Measurements from ENCODE around the gene MYT1. TPM values are rescaled to one million over a fixed set of nuclear protein-coding genes. Genes with fewer than 3 reads are reported as not detected.

MYT1 gene
- total RNA-seq, 3 donors from 2014 or later (not counting 1 experiment from before 2014, with no cell fraction given): not detected

DNA sequence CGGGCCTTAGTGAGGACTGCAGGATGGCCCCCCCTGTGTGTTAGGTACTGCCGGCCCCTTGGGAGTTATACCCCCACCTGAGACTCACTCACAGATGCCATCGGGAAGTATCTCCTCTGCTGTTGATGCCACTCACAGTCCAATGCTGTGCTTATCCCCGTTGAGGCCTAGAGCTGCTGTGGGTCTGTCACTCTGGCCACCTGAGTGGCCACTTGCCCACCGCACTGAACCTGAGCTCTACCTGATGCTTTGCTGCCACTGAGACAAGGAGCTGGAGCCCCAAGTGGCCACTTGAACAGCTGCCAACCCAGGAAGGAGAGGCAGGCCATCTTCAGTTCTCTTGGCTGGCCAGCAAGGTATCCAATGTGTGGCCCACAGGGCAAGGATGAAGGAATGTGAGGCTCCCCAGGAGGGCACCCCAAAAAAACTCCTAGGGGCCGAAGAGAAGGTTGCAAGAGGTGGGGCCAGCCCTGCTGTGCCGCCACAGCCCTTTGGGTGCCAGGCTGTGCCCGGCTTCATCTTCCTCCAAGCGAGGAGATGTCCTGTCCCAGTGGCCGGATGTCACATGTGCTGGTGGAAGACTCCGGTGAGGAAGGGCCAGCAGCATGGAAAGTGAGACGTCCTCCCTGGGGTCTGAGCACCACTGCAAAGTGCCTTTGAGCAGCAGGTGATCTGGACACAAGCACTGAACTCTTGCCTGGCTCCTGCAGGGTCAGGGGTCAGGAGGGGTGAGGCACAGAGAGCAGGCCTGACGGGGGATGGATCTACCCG is 61.8 kb downstream of the MYT1 start:
- DNase-seq (no peak), ATAC-seq (no peak)
- Mint-ChIP-seq H3K9me3 (no peaks in the 10 kb centered on the region), H3K4me1 (no peaks in the 10 kb centered on the region), H3K27ac (no peak overlapping the region), H3K4me3 (no peak overlapping the region), H3K27me3 (ENCODE audit: low read depth in 2 of 2) (no peaks in the 10 kb centered on the region), H3K36me3 (no peaks in the 10 kb centered on the region)
- H3K4me1 ChIP-seq (ENCODE audit: control insufficient read depth, insufficient read depth, low read length): peaks cover 18% of the 10 kb centered on the region
- H3K4me3 ChIP-seq (ENCODE audit: low read length): no peak overlapping the region
- 88% methylated on average over 14 of the region's 14 CpGs for WGBS (ENCODE audit: insufficient coverage)
- H3K27me3 ChIP-seq (ENCODE audit: control insufficient read depth, insufficient read depth, low read length): no peaks in the 10 kb centered on the region
- no peaks in the 10 kb centered on the region for H3K36me3 ChIP-seq (ENCODE audit: control insufficient read depth, insufficient read depth, low read length)
- H3K27ac ChIP-seq (ENCODE audit: low read length): no peak overlapping the region
- intact Hi-C loops (cut with micrococcal nuclease): no loop called here
- H3K9me3 ChIP-seq (ENCODE audit: control insufficient read depth, insufficient read depth, low read length): no peaks in the 10 kb centered on the region
- TF ChIP-seq, protein P1, sequence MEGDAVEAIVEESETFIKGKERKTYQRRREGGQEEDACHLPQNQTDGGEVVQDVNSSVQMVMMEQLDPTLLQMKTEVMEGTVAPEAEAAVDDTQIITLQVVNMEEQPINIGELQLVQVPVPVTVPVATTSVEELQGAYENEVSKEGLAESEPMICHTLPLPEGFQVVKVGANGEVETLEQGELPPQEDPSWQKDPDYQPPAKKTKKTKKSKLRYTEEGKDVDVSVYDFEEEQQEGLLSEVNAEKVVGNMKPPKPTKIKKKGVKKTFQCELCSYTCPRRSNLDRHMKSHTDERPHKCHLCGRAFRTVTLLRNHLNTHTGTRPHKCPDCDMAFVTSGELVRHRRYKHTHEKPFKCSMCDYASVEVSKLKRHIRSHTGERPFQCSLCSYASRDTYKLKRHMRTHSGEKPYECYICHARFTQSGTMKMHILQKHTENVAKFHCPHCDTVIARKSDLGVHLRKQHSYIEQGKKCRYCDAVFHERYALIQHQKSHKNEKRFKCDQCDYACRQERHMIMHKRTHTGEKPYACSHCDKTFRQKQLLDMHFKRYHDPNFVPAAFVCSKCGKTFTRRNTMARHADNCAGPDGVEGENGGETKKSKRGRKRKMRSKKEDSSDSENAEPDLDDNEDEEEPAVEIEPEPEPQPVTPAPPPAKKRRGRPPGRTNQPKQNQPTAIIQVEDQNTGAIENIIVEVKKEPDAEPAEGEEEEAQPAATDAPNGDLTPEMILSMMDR (IDR thresholded peaks at IDR 0.05): no peak

DNA sequence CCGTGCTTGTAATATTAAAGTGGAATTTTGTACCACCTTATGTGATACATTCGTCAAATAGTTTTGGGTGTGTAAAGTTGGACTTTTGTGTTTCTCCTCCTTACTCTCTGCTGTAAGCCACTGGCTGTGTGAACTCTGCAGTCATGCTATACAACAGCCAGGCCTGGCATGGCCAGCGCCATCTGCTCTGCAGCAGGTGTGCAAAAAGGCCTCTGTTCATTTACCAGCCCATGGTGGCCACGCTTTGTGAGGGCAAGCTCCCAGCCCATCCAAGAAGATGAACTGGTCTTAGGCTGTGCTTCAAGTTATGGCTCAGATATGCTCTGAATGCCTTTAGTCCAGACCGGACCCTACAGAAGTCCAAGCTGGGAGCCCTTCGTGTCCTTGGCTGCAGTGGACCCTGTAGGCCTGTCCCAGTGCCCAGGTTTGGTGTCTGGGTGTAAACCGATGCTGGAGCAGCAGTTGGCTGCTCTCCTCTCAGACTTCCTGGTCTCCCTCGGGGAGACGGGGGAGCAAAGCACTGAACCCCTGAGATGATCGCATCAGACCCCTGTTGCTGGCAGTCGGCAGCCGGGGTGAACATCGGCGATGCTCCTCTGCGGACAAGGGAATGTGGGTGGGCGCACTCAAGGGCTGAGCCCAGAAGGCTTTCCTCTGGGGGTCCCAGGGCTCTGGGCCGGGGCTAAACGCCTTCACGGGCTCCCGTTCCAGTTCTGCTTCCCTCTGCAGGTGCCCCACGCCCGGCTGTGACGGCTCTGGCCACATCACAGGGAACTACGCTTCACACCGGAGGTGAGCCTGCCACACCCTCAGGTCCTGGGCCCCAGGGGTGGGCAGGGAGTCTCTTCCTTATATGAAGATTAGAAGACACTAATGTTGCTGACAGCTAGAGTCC is 62.7 kb downstream of the MYT1 start:
- no peaks in the 10 kb centered on the region for H3K4me1 Mint-ChIP-seq
- no peak for ATAC-seq

DNA sequence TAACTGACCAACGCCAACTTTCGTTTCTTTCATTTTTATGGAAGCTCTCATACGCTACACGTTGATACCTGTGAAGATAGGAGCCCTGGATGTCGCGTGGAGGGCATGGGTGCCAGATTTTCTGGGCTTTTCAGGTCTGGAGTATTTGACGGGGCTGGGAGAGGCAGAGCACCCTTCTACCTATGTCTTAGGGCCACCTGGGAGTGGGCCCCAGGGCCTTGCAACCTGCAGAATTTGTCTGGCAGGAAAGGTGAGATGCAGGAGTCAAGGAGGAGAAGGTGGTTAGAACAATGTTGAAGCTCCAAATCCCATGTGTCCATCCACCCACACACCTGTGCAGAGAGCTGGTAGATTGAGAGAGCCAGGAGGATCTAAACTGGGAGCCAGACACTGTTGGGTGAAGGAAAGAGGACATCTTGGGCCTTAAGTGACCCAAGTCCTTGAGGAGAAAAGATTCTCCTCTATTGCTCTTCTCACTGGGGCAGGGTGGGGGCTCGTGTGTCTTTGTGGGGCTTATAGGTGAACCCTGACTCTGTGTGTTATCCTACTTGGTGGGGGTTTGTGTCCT is 63.9 kb downstream of the MYT1 start:
- no peak overlapping the region for H3K4me3 ChIP-seq (ENCODE audit: low read length)
- no peaks in the 10 kb centered on the region for H3K9me3 Mint-ChIP-seq
- no peaks in the 10 kb centered on the region for H3K36me3 Mint-ChIP-seq
- no peak overlapping the region for H3K27ac Mint-ChIP-seq
- no peaks in the 10 kb centered on the region for H3K9me3 ChIP-seq (ENCODE audit: control insufficient read depth, insufficient read depth, low read length)
- H3K4me1 Mint-ChIP-seq: no peaks in the 10 kb centered on the region
- TF ChIP-seq, protein P1 (IDR thresholded peaks at IDR 0.05): no peak
- H3K27me3 ChIP-seq (ENCODE audit: control insufficient read depth, insufficient read depth, low read length): no peaks in the 10 kb centered on the region
- no peak overlapping the region for H3K27ac ChIP-seq (ENCODE audit: low read length)
- 89% methylated on average over 8 of the region's 8 CpGs for WGBS (ENCODE audit: insufficient coverage)
- DNase-seq: no peak
- ATAC-seq: no peak
- peaks cover 21% of the 10 kb centered on the region for H3K4me1 ChIP-seq (ENCODE audit: control insufficient read depth, insufficient read depth, low read length)
- no peaks in the 10 kb centered on the region for H3K36me3 ChIP-seq (ENCODE audit: control insufficient read depth, insufficient read depth, low read length)
- intact Hi-C loops (cut with micrococcal nuclease): no loop called here
- H3K27me3 Mint-ChIP-seq (ENCODE audit: low read depth in 2 of 2): no peaks in the 10 kb centered on the region
- no peak overlapping the region for H3K4me3 Mint-ChIP-seq

More for the DNA sequence above, 62.7 kb downstream of the MYT1 start:
- H3K4me1 ChIP-seq (ENCODE audit: control insufficient read depth, insufficient read depth, low read length): peaks cover 18% of the 10 kb centered on the region
- DNase-seq: peak in 1 of 2 donors; percentile 47
- intact Hi-C loops (cut with micrococcal nuclease): no loop called here
- no peaks in the 10 kb centered on the region for H3K9me3 ChIP-seq (ENCODE audit: control insufficient read depth, insufficient read depth, low read length)
- no peaks in the 10 kb centered on the region for H3K36me3 ChIP-seq (ENCODE audit: control insufficient read depth, insufficient read depth, low read length)
- H3K27ac ChIP-seq (ENCODE audit: low read length): no peak overlapping the region
- Mint-ChIP-seq H3K27me3 (ENCODE audit: low read depth in 2 of 2) (no peaks in the 10 kb centered on the region), H3K4me3 (no peak overlapping the region), H3K27ac (no peak overlapping the region), H3K36me3 (no peaks in the 10 kb centered on the region), H3K9me3 (no peaks in the 10 kb centered on the region)
- TF ChIP-seq, protein P1 (IDR thresholded peaks at IDR 0.05): no peak
- H3K4me3 ChIP-seq (ENCODE audit: low read length): no peak overlapping the region
- no peaks in the 10 kb centered on the region for H3K27me3 ChIP-seq (ENCODE audit: control insufficient read depth, insufficient read depth, low read length)
- 87% methylated on average over 25 of the region's 25 CpGs for WGBS (ENCODE audit: insufficient coverage)
